Panc1 (cell line): ENCODE data around the gene MIXL1. TPM values are rescaled to one million over a fixed set of nuclear protein-coding genes. Genes with fewer than 3 reads are reported as not detected.

ENCODE experiments used
- ATAC-seq: fragments of 200-7000 bp; cut with Tn5 transposase; 2 replicates; pipeline ENCODE4 v1.9.1; 2020; ENCODE audit warnings: mild to moderate bottlenecking, moderate library complexity
- BruUV-seq: library from RNA; stranded (reverse); fragments of 400-500 nt; replicated peaks from 2 replicates; lab custom pipeline; 2021; lab: Mats Ljungman, UMichigan
- CTCF ChIA-PET: fragments of 300-600 bp; sonication (Branson Sonifier 250); formaldehyde crosslinking; loops from one replicate; lab custom pipeline; 2022; ENCODE audit warnings: antibody characterized with exemption; lab: Charles Lee
- POLR2A ChIA-PET: fragments of 300-600 bp; sonication (Branson Sonifier 250); formaldehyde crosslinking; loops from one replicate; lab custom pipeline; 2022; ENCODE audit warnings: antibody characterized with exemption; lab: Charles Lee
- DNase-seq: peaks from one replicate; pipeline ENCODE4 v3.0.0-alpha.2; 2010; ENCODE audit warnings: low read depth, low spot score
- H3K27ac ChIP-seq: 2 replicates; pipeline ENCODE4 v1.5.1; 2011; ENCODE audit warnings: mild to moderate bottlenecking, low read length, inconsistent platforms
- H3K27me3 ChIP-seq: fragments of 200-500 bp; sonication (Bioruptor generic); 2 replicates; pipeline ENCODE4 v1.6.0; 2014; ENCODE audit warnings: low read length, inconsistent platforms; ENCODE audit not compliant: control insufficient read depth, insufficient read depth
- H3K36me3 ChIP-seq: fragments of 200-500 bp; sonication (Bioruptor generic); 2 replicates; pipeline ENCODE4 v1.5.1; 2014; ENCODE audit warnings: inconsistent platforms, mild to moderate bottlenecking, low read length, moderate library complexity; ENCODE audit not compliant: control insufficient read depth, insufficient read depth
- H3K4me1 ChIP-seq: 2 replicates; pipeline ENCODE4 v1.5.1; 2011; ENCODE audit warnings: inconsistent platforms, mild to moderate bottlenecking, low read length, moderate library complexity; ENCODE audit not compliant: control insufficient read depth, insufficient read depth
- H3K4me3 ChIP-seq, 2 experiments: 2 replicates each; pipeline ENCODE4 v1.5.1; 2011 to 2012; ENCODE audit warnings: low read depth in 2 of 2, low read length in 2 of 2, mild to moderate bottlenecking in 2 of 2, inconsistent platforms in 1 of 2, moderate library complexity in 1 of 2
- H3K9me3 ChIP-seq: fragments of 200-500 bp; sonication (Bioruptor generic); 2 replicates; pipeline ENCODE4 v1.5.1; 2014; ENCODE audit warnings: low read depth, mild to moderate bottlenecking, inconsistent platforms, low read length, moderate library complexity; ENCODE audit not compliant: control insufficient read depth, insufficient read depth
- POLR2AphosphoS5 ChIP-seq: IDR thresholded peaks from 2 replicates; pipeline ENCODE4 v1.6.1; 2012; ENCODE audit warnings: mild to moderate bottlenecking, low read depth, low read length, moderate library complexity
- REST ChIP-seq, 2 experiments: IDR thresholded peaks; 2 replicates each; pipeline ENCODE4 v1.6.1; 2011 to 2012; ENCODE audit warnings: low read depth in 2 of 2, control low read depth in 1 of 2, low read length in 1 of 2, mild to moderate bottlenecking in 1 of 2, moderate library complexity in 1 of 2; ENCODE audit not compliant: insufficient read depth in 1 of 2
- SIN3A ChIP-seq: IDR thresholded peaks from 2 replicates; pipeline ENCODE4 v1.6.1; 2012; ENCODE audit warnings: low read depth, mild to moderate bottlenecking, low read length, moderate library complexity, borderline replicate concordance; ENCODE audit not compliant: insufficient read depth
- TCF7L2 ChIP-seq: IDR thresholded peaks from 2 replicates; pipeline ENCODE4 v1.6.1; 2011; ENCODE audit warnings: mild to moderate bottlenecking, low read depth, low read length, inconsistent platforms
- in situ Hi-C: cut with HindIII; loops from 2 replicates; pipeline ENCODE4 v1.10.0; 2016; ENCODE audit warnings: low sequenced_read_pairs, low pct_unique_long_range_greater_than_20kb
- intact Hi-C: fragments of 100-400 bp; cut with micrococcal nuclease; formaldehyde crosslinking; loops from one replicate; pipeline ENCODE4 v1.10.0; 2022; ENCODE audit not compliant: unreplicated experiment
- total RNA-seq: library from RNA; stranded (reverse); gene quantifications from one replicate; pipeline ENCODE4 v1.2.1, GENCODE V29; 2021; ENCODE audit not compliant: unreplicated experiment
- TF ChIP-seq, protein P1 (sequence below): fragments of 450-650 bp; IDR thresholded peaks from 2 replicates; pipeline ENCODE4 v1.5.1; 2017; ENCODE audit warnings: mild to moderate bottlenecking

MIXL1 gene
- total RNA-seq, 1 experiment from 2014 or later = 0.69 TPM

GRCh38 chr1:226216056-226216455 lies 7.4 kb upstream of the MIXL1 start:
- Histone ChIP-seq H3K9me3 (no peaks in the 10 kb centered on the region), H3K27ac (no peak overlapping the region), H3K4me1 (no peaks in the 10 kb centered on the region), H3K36me3 (no peaks in the 10 kb centered on the region), H3K27me3 (no peaks in the 10 kb centered on the region), H3K4me3 (no peak overlapping the region)
- ChIA-PET POLR2A (no interaction called here), CTCF (no interaction called here)
- ATAC-seq (no peak), DNase-seq (no peak)
- intact Hi-C loops (no loop called here), in situ Hi-C loops (no loop called here)
- no peak for TF ChIP-seq SIN3A
- TF ChIP-seq TCF7L2 = no peak
- no TSS peak for BruUV-seq

- in situ Hi-C loops (no loop called here), intact Hi-C loops (no loop called here)
- no peak overlapping the region for H3K27ac ChIP-seq
- ChIA-PET CTCF (no interaction called here), POLR2A (no interaction called here)
- BruUV-seq = no TSS peak
- no peaks in the 10 kb centered on the region for H3K36me3 ChIP-seq
- TF ChIP-seq TCF7L2 (no peak), REST (IDR thresholded peaks at IDR 0.05; ENCODE audit: insufficient read depth in 1 of 2, low read depth in 2 of 2, low read length in 1 of 2) (no peak), POLR2AphosphoS5 (no peak), SIN3A (no peak)
- TF ChIP-seq, protein P1, sequence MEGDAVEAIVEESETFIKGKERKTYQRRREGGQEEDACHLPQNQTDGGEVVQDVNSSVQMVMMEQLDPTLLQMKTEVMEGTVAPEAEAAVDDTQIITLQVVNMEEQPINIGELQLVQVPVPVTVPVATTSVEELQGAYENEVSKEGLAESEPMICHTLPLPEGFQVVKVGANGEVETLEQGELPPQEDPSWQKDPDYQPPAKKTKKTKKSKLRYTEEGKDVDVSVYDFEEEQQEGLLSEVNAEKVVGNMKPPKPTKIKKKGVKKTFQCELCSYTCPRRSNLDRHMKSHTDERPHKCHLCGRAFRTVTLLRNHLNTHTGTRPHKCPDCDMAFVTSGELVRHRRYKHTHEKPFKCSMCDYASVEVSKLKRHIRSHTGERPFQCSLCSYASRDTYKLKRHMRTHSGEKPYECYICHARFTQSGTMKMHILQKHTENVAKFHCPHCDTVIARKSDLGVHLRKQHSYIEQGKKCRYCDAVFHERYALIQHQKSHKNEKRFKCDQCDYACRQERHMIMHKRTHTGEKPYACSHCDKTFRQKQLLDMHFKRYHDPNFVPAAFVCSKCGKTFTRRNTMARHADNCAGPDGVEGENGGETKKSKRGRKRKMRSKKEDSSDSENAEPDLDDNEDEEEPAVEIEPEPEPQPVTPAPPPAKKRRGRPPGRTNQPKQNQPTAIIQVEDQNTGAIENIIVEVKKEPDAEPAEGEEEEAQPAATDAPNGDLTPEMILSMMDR = no peak
- H3K27me3 ChIP-seq = no peaks in the 10 kb centered on the region
- H3K4me1 ChIP-seq = no peaks in the 10 kb centered on the region
- DNase-seq = no peak
- ATAC-seq = no peak
- H3K4me3 ChIP-seq = no peak overlapping the region
- H3K9me3 ChIP-seq = no peaks in the 10 kb centered on the region
Measured at GRCh38 chr1:226217273-226217672, 6.2 kb upstream of the MIXL1 start.

GRCh38 chr1:226220473-226221189 lies 2.8 kb upstream of the MIXL1 start:
- ChIA-PET CTCF (no interaction called here), POLR2A (no interaction called here)
- DNase-seq (no peak), ATAC-seq (no peak)
- intact Hi-C loops = no loop called here
- in situ Hi-C loops = no loop called here
- TF ChIP-seq, protein P1 = no peak
- TF ChIP-seq TCF7L2 (no peak), SIN3A (no peak), REST (IDR thresholded peaks at IDR 0.05; ENCODE audit: insufficient read depth in 1 of 2, low read depth in 2 of 2, low read length in 1 of 2) (no peak), POLR2AphosphoS5 (no peak)
- Histone ChIP-seq H3K27ac (no peak overlapping the region), H3K36me3 (no peaks in the 10 kb centered on the region), H3K4me3 (no peak overlapping the region), H3K9me3 (no peaks in the 10 kb centered on the region), H3K27me3 (no peaks in the 10 kb centered on the region), H3K4me1 (no peaks in the 10 kb centered on the region)
- no TSS peak for BruUV-seq
